ENCODE results near the gene NELFCD.

Gene NELFCD

GRCh38 chr20:58980711-58981627 is at the start of gene NELFCD:
Gene NELFCD, plus strand, starts transcription at chr20:58981256. Its CDS starts 54 bp downstream, at chr20:58981310.
- ChIA-PET CTCF (interaction anchor here (0.8 to 2.5 kb wide), 4 partner anchors 10 to 51 kb away, joined by 3 to 8 read pairs (median 4); no protein-coding TSS in a partner anchor), POLR2A (interaction anchor here (0.7 to 1.6 kb wide), 3 partner anchors 12 to 21 kb away, joined by 3 read pairs; no protein-coding TSS in a partner anchor)
- peak; percentile 98 for DNase-seq (ENCODE audit: extremely low spot score)
- TF ChIP-seq CTCF (IDR thresholded peaks at IDR 0.05; ENCODE audit: control extremely low read depth, extremely low read depth, low read depth, missing control alignments): no peak

GRCh38 chr20:58932170-58932569 is 48.9 kb upstream of the NELFCD start:
- ChIA-PET CTCF (no interaction called here), POLR2A (no interaction called here)
- TF ChIP-seq CTCF (IDR thresholded peaks at IDR 0.05; ENCODE audit: control extremely low read depth, extremely low read depth, low read depth, missing control alignments): no peak
- DNase-seq (ENCODE audit: extremely low spot score): no peak

GRCh38 chr20:58938078-58938477 is 43.0 kb upstream of the NELFCD start:
- DNase-seq (ENCODE audit: extremely low spot score): no peak
- TF ChIP-seq CTCF (IDR thresholded peaks at IDR 0.05; ENCODE audit: control extremely low read depth, extremely low read depth, low read depth, missing control alignments): no peak
- ChIA-PET CTCF (interaction anchor here (1.1 to 1.6 kb wide), 4 partner anchors 14 to 70 kb away, joined by 3 read pairs; no protein-coding TSS in a partner anchor), POLR2A (interaction anchor here (0.6 kb wide), 1 partner anchor 63 kb away, joined by 5 read pairs; no protein-coding TSS in a partner anchor)

GRCh38 chr20:58938541-58938940 is 42.5 kb upstream of the NELFCD start:
- CTCF ChIA-PET: interaction anchor here (1.1 to 1.6 kb wide), 4 partner anchors 13 to 71 kb away, joined by 3 to 4 read pairs (median 3); no protein-coding TSS in a partner anchor
- DNase-seq (ENCODE audit: extremely low spot score): no peak

GRCh38 chr20:58941471-58941870 is 39.6 kb upstream of the NELFCD start:
- CTCF ChIA-PET: no interaction called here
- TF ChIP-seq CTCF (IDR thresholded peaks at IDR 0.05; ENCODE audit: control extremely low read depth, extremely low read depth, low read depth, missing control alignments): no peak
- POLR2A ChIA-PET: no interaction called here
- DNase-seq (ENCODE audit: extremely low spot score): no peak

More at GRCh38 chr20:58938541-58938940, 42.5 kb upstream of the NELFCD start:
- POLR2A ChIA-PET: no interaction called here
- TF ChIP-seq CTCF (IDR thresholded peaks at IDR 0.05; ENCODE audit: control extremely low read depth, extremely low read depth, low read depth, missing control alignments): no peak

GRCh38 chr20:58942549-58942948 is 38.5 kb upstream of the NELFCD start:
- ChIA-PET CTCF (no interaction called here), POLR2A (no interaction called here)
- TF ChIP-seq CTCF (IDR thresholded peaks at IDR 0.05; ENCODE audit: control extremely low read depth, extremely low read depth, low read depth, missing control alignments): no peak
- DNase-seq (ENCODE audit: extremely low spot score): no peak

Measured in GM10248 (cell line).